ENCODE data around the gene LETM1. TPM values are rescaled to one million over a fixed set of nuclear protein-coding genes. Genes with fewer than 3 reads are reported as not detected.

Gene LETM1
- total RNA-seq, 1 experiment from 2014 or later = 67.3 TPM

- CTCF ChIA-PET = no interaction called here
- no TSS peak for BruUV-seq (replicated peaks)
These were observed 24.6 kb downstream of the LETM1 start for GRCh38 chr4:1831331-1831730.

More at GRCh38 chr4:1831331-1831730, 24.6 kb downstream of the LETM1 start:
- Histone ChIP-seq H3K4me3 (replicated peaks in 1 of 2; ENCODE audit: low read depth in 1 of 2, low read length in 2 of 2) (no peak overlapping the region), H3K27ac (ENCODE audit: low read depth, low read length) (no peak overlapping the region), H3K4me1 (ENCODE audit: control insufficient read depth in 1 of 2, insufficient read depth in 2 of 2, low read length in 2 of 2) (no peaks in the 10 kb centered on the region), H3K9me2 (ENCODE audit: insufficient read depth) (no peaks in the 10 kb centered on the region), H4K20me1 (ENCODE audit: insufficient read depth) (no peaks in the 10 kb centered on the region), H3K79me2 (ENCODE audit: insufficient read depth, low read length) (peaks cover 4% of the 10 kb centered on the region; the same call in 1 of the 2 replicates), H3K36me3 (ENCODE audit: control insufficient read depth in 1 of 2, insufficient read depth in 2 of 2, low read length in 2 of 2) (peaks cover 20 to 34% of the 10 kb centered on the region in 2 experiments; a peak in 3 of 4 replicates), H2AFZ (ENCODE audit: low read depth, low read length, poor library complexity, severe bottlenecking) (no peak overlapping the region), H3K9ac (ENCODE audit: low read length) (no peak overlapping the region), H3K9me3 (ENCODE audit: control insufficient read depth in 1 of 2, insufficient read depth in 1 of 2, low read depth in 1 of 2, low read length in 2 of 2) (no peaks in the 10 kb centered on the region), H3K27me3 (ENCODE audit: insufficient read depth, low read length) (no peaks in the 10 kb centered on the region), H3K4me2 (ENCODE audit: low read length) (no peak overlapping the region)
- DNase-seq (ENCODE audit: low read depth, low spot score) = no peak
- POLR2A ChIA-PET = no interaction called here
- intact Hi-C loops (cut with micrococcal nuclease) = no loop called here
- no peak for ATAC-seq
- RAD21 ChIA-PET (ENCODE audit: low non-redundant PET in 1 of 2, low total read pairs in 2 of 2, uncharacterized antibody in 2 of 2, unreplicated experiment in 2 of 2) = no interaction called here
- TF ChIP-seq EZH2phosphoT487 (IDR thresholded peaks at IDR 0.05; ENCODE audit: borderline replicate concordance) (no peak), POLR2AphosphoS5 (IDR thresholded peaks at IDR 0.05; ENCODE audit: low read depth, low read length) (no peak), YY1 (IDR thresholded peaks at IDR 0.05; ENCODE audit: extremely low read depth, insufficient replicate concordance, low read depth, low read length) (no peak), MAX (IDR thresholded peaks at IDR 0.05) (no peak), RAD21 (IDR thresholded peaks at IDR 0.05; ENCODE audit: low read depth) (no peak), EGR1 (IDR thresholded peaks at IDR 0.05; ENCODE audit: low read depth) (no peak), CTCF (IDR thresholded peaks at IDR 0.05 in 2 of 3, conservative IDR thresholded peaks at IDR 0.05 in 1 of 3; ENCODE audit: borderline replicate concordance in 1 of 3, insufficient read depth in 1 of 3, low read depth in 2 of 3, low read length in 2 of 3) (no peak), JUND (IDR thresholded peaks at IDR 0.05) (no peak), CEBPB (IDR thresholded peaks at IDR 0.05; ENCODE audit: low read depth) (no peak), TCF7L2 (IDR thresholded peaks at IDR 0.05; ENCODE audit: borderline replicate concordance, extremely low read depth, insufficient read depth, insufficient read length) (no peak), SIN3A (IDR thresholded peaks at IDR 0.05; ENCODE audit: low read depth) (no peak), ATF3 (IDR thresholded peaks at IDR 0.05) (no peak), ZNF274 (IDR thresholded peaks at IDR 0.05; ENCODE audit: low read depth, low read length) (no peak)
- TF ChIP-seq, protein P1, sequence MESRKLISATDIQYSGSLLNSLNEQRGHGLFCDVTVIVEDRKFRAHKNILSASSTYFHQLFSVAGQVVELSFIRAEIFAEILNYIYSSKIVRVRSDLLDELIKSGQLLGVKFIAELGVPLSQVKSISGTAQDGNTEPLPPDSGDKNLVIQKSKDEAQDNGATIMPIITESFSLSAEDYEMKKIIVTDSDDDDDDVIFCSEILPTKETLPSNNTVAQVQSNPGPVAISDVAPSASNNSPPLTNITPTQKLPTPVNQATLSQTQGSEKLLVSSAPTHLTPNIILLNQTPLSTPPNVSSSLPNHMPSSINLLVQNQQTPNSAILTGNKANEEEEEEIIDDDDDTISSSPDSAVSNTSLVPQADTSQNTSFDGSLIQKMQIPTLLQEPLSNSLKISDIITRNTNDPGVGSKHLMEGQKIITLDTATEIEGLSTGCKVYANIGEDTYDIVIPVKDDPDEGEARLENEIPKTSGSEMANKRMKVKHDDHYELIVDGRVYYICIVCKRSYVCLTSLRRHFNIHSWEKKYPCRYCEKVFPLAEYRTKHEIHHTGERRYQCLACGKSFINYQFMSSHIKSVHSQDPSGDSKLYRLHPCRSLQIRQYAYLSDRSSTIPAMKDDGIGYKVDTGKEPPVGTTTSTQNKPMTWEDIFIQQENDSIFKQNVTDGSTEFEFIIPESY (IDR thresholded peaks at IDR 0.05; ENCODE audit: extremely low read depth, insufficient replicate concordance, low read length) = no peak
